Liver (tissue), 3 donors: Measurements from ENCODE around the gene TCEAL2.

Experiments used
- SP1 ChIP-seq: IDR thresholded peaks from 2 replicates; pipeline ENCODE4 v1.6.1; 2018; ENCODE audit warnings: antibody characterized with exemption, mild to moderate bottlenecking
- YY1 ChIP-seq: IDR thresholded peaks from 2 replicates; pipeline ENCODE4 v1.6.1; 2016; ENCODE audit warnings: antibody characterized with exemption, mild to moderate bottlenecking
- TF ChIP-seq, protein P1 (sequence below): fragments of 150-350 bp; IDR thresholded peaks from 2 replicates; pipeline ENCODE4 v1.5.1; 2017; ENCODE audit warnings: improper control_type of control experiment, low read depth, low read length; ENCODE audit not compliant: missing input control
- donor health status: healthy.
- donor health status: healthy.

DNA sequence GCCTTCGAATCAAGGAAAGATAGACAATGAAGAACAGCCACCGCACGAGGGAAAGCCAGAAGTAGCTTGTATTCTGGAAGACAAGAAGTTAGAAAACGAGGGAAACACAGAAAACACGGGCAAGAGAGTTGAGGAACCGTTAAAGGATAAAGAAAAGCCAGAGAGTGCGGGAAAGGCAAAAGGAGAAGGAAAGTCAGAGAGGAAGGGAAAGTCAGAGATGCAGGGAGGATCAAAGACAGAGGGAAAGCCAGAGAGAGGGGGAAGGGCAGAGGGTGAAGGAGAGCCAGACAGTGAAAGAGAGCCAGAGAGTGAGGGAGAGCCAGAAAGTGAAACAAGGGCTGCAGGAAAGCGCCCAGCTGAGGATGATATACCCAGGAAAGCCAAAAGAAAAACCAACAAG is 1.4 kb downstream of the TCEAL2 start:
- no peak for TF ChIP-seq SP1
- no peak for TF ChIP-seq YY1
- TF ChIP-seq, protein P1, sequence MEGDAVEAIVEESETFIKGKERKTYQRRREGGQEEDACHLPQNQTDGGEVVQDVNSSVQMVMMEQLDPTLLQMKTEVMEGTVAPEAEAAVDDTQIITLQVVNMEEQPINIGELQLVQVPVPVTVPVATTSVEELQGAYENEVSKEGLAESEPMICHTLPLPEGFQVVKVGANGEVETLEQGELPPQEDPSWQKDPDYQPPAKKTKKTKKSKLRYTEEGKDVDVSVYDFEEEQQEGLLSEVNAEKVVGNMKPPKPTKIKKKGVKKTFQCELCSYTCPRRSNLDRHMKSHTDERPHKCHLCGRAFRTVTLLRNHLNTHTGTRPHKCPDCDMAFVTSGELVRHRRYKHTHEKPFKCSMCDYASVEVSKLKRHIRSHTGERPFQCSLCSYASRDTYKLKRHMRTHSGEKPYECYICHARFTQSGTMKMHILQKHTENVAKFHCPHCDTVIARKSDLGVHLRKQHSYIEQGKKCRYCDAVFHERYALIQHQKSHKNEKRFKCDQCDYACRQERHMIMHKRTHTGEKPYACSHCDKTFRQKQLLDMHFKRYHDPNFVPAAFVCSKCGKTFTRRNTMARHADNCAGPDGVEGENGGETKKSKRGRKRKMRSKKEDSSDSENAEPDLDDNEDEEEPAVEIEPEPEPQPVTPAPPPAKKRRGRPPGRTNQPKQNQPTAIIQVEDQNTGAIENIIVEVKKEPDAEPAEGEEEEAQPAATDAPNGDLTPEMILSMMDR: no peak
